Lower leg skin (tissue), 3 donors: ENCODE results near the gene MYO5A.

Source experiments
- POLR2A ChIP-seq, 2 donors: fragments of 450-650 bp; IDR thresholded peaks; one replicate each; pipeline ENCODE4 v1.6.1; 2016 to 2017; ENCODE audit warnings: antibody characterized with exemption in 2 of 2, mild to moderate bottlenecking in 1 of 2, moderate library complexity in 1 of 2
- TF ChIP-seq, protein P1 (sequence below), 3 donors: fragments of 450-650 bp; IDR thresholded peaks; one replicate each; pipeline ENCODE4 v1.5.1; 2016; ENCODE audit warnings: antibody characterized with exemption in 3 of 3, mild to moderate bottlenecking in 3 of 3, moderate library complexity in 2 of 3

DNA sequence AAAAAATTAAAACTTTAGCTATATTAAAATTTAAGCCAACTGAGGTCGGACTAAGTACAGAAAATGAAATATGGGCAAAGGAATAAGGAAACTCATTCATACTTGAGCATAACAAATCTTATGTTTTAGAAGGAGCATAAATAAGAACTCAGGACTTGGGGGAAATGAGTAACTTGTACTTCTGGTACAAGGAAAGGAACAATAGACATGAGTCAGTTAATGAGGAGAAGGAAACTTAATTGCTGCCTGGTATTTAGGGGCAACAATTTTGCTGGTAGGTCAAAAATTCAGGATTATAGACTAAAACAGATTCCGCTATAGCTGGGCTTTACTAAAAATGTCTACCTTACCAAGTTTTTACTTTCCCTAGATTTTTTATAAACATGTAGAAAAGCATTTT, 113.1 kb downstream of the MYO5A start:
- TF ChIP-seq, protein P1, sequence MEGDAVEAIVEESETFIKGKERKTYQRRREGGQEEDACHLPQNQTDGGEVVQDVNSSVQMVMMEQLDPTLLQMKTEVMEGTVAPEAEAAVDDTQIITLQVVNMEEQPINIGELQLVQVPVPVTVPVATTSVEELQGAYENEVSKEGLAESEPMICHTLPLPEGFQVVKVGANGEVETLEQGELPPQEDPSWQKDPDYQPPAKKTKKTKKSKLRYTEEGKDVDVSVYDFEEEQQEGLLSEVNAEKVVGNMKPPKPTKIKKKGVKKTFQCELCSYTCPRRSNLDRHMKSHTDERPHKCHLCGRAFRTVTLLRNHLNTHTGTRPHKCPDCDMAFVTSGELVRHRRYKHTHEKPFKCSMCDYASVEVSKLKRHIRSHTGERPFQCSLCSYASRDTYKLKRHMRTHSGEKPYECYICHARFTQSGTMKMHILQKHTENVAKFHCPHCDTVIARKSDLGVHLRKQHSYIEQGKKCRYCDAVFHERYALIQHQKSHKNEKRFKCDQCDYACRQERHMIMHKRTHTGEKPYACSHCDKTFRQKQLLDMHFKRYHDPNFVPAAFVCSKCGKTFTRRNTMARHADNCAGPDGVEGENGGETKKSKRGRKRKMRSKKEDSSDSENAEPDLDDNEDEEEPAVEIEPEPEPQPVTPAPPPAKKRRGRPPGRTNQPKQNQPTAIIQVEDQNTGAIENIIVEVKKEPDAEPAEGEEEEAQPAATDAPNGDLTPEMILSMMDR (IDR thresholded peaks at IDR 0.05): no peak
- no peak for TF ChIP-seq POLR2A (IDR thresholded peaks at IDR 0.05)
